Measurements from ENCODE around the gene PRKACA.
A peak's percentile ranks its signal among the peaks of the same experiment; 100 is the strongest.
"Not testable (repeated sequence)": the region's sequence is repeated elsewhere in the genome, so short reads cannot be mapped to it uniquely, and the experiment has no call there.

PRKACA gene

GRCh38 chr19:14147797-14148605 lies 30.4 kb upstream of the PRKACA start:
- peak; percentile 37 to 42 for DNase-seq

DNA sequence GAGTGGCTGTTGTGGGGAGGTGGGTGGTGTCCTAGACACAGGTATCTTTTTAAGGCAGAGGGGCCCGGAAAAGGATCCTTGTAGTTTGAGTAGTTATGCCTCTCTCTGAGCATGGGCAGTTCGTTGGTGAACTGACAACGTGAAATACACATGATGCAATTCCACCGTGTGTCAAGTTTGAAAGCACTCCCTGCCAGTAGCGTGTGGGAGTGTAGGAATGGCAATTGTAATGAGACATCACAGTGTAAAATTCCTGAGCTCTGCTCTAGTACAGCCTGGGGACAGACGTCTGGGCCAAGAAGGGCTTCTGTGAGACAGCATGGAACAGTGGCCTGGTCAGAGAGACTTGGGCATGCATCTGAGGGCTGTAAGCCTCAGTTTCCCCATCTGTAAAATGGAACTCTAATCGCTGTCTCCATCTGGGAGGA lies 29.2 kb upstream of the PRKACA start:
- DNase-seq: no peak

DNA sequence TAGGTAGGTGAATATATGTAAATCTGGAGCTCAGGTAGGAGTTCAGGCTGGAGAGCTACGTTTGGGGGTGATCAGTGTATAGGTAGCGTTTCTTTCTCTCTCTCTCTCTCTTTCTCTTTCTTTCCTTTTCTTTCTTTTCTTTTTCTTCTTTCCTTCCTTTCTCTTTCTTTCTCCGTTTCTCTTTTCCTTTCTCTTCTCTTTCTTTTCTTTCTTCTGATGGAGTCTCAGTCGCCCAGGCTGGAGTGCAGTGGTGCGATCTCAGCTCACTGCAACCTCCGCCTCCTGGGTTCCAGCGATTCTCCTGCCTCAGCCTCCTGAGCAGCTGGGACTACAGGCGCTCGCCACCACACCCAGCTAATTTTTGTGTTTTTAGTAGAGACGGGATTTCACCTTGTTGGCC lies 28.6 kb upstream of the PRKACA start:
- not testable (repeated sequence) for DNase-seq

- no peak for DNase-seq
Observed at GRCh38 chr19:14145381-14145780, 27.8 kb upstream of the PRKACA start.

DNA sequence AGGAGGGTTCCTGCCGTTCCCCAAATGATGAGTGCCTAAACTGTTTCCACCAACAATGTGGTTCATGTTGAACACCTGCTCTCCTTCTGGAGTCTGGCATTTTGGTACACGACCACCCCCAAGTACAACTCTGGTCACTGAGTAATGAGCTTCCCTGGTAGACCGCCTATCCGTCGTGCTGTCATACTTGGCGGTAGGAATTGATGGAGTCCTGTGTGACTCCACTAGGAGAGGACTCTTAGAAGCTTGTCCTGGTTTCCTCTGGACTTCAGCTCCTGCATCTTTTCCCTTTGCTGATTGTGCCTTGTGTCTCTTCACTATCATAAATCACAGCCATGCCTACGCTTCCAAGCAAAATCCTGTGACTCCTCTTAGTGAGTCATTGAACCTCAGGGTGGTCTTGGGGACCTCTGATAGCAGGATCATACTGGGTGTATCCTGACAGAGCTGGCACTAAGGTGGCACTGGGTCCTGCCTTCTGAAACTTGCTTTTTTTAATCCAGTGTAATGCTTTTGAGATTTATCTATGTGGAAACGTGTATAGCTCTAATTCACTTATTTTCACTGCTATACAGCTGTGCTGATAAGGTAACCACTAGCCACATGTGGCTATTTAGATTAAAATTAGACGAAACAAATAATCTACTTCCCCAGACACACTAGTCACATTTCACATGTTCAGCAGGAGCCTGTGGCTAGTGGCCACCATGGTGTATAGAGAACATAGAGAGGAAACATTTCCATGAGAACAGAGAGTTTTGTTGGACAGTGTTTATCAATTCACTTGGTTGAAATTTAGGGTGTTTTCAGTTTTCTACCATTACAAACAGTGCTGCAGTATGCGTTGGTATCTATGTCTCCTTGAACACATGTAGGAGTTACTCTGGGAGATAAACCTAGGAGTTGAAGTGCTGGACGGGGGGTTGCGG lies 25.0 kb upstream of the PRKACA start:
- no peak for DNase-seq

GRCh38 chr19:14141041-14141440 lies 23.5 kb upstream of the PRKACA start:
- no peak for DNase-seq

GRCh38 chr19:14139944-14140343 lies 22.4 kb upstream of the PRKACA start:
- no peak for DNase-seq

GRCh38 chr19:14138576-14139265 lies 21.2 kb upstream of the PRKACA start:
- DNase-seq: no peak

- DNase-seq: peak; percentile 94 to 95
Observed at GRCh38 chr19:14136509-14137281, 19.1 kb upstream of the PRKACA start, which contains the start of gene ASF1B. ASF1B (minus strand) TSS chr19:14136589; CDS start chr19:14136456, 133 bp downstream.

DNA sequence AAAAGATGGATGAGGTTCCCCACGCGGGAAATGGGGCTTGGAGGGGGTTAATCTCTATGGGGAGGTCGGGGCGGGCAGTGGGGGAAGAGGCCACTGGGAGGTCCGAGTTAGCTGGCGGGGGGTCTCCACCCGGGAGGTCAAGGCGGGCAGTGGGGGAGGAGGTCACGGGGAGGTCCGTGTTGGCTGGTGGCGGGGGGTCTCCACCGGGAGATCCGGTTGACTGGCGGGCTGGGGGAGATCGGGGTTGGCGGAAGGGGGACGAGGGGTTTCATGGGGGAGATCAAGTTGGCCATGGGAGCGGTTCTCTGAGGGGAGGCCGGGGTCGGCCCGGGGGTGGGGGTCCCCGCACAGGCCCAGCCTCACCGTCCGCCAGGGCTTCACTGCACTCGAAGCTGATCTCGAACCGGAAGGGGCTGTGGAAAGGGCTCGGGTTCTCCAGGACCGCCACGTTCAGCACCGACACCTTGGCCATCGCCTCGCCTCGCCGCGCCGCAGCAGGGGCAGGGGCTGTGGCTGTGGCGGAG lies 18.5 kb upstream of the PRKACA start:
- DNase-seq: no peak

- no peak for DNase-seq
Observed at GRCh38 chr19:14135355-14135754, 17.8 kb upstream of the PRKACA start.

DNA sequence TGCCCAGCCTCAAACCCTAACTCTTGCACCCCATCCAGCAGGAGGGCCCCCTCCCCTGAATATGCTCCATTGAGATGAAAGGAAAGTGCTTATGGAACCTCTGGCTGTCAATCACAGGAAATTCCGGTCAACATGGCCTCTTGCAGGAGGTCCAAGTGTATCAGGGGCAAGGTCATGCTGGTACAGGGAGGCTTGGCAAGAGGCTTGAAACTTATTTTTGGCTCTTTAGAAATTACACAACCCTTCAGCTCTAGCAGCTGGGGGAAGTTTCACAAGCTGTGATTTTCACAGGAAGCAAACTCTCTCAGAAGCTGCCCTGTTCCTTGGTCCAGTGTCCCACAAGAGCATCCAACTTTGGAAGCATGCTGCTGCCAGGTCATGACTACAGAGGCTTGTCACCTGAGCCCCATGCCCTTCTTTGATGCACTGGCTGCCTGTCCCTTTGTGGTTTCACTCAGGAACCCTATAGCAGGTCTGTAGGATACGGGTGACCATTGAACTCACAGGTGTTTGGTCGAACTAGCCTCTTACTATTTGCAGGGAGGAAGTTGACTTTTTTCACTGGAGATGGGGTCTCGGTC lies 10.5 kb upstream of the PRKACA start:
- DNase-seq: no peak

GRCh38 chr19:14127176-14127575 lies 9.6 kb upstream of the PRKACA start:
- DNase-seq: no peak

- DNase-seq: no peak
Observed at GRCh38 chr19:14122924-14123323, 5.4 kb upstream of the PRKACA start.

GRCh38 chr19:14120497-14120780 lies 2.9 kb upstream of the PRKACA start:
- no peak for DNase-seq

GRCh38 chr19:14119644-14120496 lies 2.3 kb upstream of the PRKACA start:
- no peak for DNase-seq

DNA sequence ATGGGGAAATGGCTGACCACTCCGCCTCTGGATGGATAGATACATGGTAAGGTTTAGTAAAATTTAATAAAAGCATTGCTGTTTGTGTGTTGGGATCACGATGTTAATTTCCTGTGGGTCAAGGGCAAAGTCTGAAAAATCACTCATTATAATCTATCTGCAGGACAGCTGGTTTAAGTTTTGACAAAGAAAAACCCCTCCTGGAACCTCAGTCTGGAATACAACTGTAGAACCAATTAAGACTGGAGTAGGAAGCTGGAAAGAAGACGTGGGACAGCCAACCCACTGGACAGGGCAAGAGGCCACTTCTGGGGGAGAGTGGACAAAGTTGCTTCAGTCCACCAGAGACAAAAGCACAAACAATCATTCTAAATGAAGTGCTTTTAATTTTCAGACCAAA lies 1.6 kb upstream of the PRKACA start:
- no peak for DNase-seq

DNA sequence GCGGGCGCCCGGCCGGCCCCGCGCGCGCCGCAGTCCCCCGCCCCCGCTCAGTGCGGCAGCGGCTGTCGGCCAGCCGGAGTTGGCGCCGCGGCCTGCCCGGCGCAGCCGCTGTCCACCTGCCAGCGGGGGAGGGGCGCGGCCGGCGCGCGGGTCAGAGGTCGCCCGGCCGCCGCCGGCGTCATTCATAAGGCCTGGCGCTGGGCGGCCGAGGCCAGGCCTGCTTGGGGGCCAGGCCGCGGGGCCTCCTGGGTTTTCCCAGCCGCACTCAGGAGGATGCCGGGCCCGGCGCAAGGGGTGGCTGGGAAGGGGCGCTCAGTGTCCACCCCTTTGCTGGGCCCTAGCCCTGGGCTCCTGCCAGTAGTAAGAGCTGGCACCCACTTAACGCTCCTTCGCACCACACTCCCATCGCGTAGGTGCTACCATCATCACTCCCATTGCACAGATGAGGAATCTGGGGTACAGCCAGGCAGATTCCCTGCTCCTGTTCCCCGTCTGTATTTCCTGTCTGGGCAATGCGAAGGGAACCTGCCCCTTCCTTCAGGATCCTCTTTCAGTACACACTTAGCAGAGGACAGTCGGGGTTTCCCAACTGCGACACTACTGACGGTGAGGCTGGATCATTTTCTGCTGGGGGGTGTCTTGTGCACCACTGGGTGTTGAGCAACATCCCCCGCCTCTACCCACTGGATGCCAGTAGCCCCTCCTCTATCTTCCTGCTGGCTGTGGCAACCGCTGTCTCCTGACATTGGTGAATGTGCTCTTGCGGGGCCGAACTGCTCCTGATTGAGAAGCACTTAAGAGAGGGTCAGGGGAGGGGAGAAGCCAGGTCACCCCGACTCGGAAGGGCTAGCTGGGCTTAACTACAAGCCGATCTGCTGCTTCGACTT lies 846 bp upstream of the PRKACA start:
- DNase-seq: peak in 1 of 2 experiments; percentile 20

- DNase-seq: no peak
Observed at GRCh38 chr19:14116918-14117578, 514 bp downstream of the PRKACA start.
